ENCODE data around the gene IL1F10.

- no peak for TF ChIP-seq POLR2AphosphoS5 (IDR thresholded peaks at IDR 0.05)
- no peak for TF ChIP-seq CTCF (IDR thresholded peaks at IDR 0.05)
Measured at GRCh38 chr2:113091231-113091896, 23.6 kb downstream of the IL1F10 start.
